ENCODE data around the gene TADA1.
"Not testable (repeated sequence)": the region's sequence is repeated elsewhere in the genome, so short reads cannot be mapped to it uniquely, and the experiment has no call there.

TADA1 gene

DNA sequence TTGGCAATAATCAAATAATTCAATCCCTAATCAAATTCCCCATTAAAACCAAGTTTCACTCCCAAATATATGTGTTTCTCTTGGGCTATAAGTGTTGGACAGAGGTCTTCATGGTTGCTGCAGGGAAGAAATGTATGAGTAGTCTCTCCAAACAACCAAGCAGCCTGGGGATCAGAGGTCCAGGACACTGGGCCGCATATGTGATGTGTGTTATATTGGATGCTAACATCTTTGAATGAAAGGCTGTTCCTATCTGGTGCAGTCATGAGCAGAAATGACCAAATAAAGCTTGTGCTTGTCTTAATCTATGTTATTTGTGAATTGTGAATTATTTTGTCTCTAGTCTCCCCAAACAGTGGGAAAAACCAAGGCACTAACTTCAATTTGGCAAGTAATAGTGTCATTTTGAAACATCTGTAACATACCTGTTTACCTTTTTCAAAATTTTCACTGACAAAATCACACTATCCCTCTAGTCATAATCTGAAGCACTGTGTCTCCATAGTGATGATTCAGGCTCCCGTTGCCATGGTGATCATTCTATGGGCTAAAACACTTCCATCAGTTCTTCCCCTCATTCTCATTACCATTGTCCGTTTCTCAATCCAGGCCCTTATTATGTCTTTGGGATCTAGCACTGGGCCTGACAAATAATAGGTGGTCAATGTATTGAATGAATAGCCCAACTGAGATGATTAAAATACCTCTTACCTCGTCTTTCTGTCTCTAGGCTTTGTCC is 12.5 kb upstream of the TADA1 start:
- no peak for DNase-seq

DNA sequence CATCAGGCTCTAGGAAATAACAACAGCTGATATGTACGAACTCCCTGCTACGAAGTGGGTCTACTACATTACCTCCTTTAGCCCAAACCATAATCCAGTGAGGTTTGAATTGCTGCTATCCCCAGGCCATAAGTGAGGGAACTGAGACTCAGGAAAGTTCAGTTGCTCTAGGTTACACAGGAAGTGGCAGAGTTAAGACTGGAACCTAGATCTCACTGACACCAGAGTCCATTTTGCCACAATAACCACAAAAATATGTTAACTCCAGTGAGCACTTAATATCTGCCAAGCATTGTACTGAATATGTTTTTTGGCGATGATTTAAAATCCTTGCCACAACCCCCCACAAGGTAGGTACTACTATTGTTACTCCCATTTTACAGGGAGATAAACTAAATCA is 8.9 kb upstream of the TADA1 start:
- no peak for DNase-seq

DNA sequence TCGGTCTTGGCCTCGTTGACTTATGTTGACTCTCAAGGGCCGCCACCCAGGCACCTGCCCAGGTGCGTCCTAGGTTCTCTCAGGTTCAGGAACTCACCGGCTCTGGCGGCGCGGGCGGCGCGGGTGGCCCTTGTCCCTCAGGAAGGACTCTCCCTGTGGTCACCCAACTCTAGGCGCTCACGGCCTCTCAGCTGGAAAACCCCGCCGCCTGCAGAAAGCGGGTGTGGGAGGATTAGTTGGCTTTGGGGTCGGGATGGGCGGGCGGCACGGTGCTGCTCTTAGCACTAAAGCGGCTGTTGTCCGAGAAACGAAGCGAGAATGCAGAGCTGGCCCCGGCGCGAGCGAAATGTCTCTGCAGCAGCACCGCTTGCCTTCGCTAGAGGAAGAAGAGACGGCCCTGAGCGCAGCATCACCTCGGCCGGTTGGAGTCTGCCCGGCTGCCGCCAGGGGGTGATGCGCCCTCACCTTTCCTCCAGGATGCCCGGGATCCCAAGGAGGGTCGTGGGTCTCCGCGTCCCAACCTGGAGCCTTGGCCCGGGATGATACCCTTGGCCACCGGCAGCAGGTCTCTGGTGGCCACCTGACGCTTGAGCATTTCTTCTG is 8.1 kb upstream of the TADA1 start:
- no peak for DNase-seq

DNA sequence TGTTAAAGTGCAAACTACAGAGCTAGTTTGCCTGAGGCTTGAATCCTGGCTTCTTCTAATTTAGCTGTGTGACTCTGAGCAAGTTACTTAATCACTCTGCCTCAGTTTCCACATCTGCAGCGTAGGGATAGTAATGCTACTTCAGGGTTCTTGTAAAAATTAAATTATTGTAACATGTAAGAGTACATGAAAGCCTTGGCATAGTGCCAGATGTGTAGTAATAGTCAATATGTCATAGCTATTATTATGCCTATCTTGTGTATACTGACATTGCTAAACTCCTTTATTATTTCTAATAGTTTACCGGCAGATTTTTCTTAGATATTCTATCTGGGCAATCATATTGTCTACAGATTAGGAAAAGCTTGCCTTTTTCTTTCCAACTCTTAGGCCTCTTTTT is 6.8 kb upstream of the TADA1 start:
- DNase-seq, result no peak

DNA sequence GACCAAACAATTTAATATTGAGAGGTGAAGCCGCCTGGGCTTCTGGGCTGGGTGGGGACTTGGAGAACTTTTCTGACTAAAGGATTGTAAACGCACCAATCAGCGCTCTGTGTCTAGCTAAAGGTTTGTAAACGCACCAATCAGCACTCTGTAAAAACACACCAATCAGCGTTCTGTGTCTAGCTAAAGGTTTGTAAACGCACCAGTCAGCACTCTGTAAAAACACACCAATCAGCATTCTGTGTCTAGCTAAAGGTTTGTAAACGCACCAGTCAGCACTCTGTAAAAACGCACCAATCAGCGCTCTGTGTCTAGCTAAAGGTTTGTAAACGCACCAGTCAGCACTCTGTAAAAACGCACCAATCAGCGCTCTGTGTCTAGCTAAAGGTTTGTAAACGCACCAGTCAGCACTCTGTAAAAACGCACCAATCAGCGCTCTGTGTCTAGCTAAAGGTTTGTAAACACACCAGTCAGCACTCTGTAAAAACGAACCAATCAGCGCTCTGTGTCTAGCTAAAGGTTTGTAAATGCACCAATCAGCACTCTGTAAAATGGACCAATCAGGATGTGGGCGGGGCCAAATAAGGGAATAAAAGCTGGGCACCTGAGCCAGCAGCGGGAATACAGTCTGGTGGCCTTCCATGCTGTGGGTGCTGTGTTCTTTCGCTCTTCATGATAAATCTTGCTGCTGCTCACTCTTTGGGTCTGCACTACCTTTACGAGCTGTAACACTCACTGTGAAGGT is 2.3 kb upstream of the TADA1 start:
- DNase-seq, result not testable (repeated sequence)

DNA sequence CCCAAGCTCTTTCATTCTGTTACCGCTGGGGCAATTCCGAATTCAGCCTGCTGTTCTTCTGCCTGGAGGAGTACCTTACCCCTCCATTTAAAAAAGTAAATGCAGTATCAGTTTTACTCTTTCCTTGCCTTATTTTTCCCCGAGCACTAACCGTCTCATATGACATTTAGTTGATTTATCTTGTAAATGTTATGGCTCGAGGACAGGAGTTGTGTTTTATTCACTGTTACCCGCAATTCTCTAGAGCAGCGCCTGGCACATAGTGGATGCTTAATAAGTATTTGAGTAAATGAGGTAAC is 425 bp upstream of the TADA1 start:
- no peak for DNase-seq

DNA sequence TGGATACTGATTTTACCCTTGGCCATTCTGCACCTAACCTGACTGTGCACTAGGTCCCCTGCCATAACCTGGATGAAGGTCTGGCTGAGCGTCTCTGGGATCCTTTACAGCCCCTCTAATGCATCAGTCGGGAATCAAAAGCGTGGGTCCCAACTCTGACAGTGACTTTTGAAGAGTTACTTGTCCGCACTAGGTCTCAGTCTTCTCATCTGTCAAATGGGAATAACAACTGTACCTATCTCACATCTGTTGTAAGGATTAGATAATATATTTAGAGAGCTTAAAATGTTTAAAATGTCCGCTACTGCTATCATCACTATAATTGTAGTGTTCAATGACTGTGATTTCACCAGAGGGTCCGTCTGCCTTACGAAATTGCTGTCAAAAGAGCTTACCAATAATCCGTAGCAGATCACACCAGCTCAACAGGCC is 746 bp downstream of the TADA1 start:
- DNase-seq, result no peak

DNA sequence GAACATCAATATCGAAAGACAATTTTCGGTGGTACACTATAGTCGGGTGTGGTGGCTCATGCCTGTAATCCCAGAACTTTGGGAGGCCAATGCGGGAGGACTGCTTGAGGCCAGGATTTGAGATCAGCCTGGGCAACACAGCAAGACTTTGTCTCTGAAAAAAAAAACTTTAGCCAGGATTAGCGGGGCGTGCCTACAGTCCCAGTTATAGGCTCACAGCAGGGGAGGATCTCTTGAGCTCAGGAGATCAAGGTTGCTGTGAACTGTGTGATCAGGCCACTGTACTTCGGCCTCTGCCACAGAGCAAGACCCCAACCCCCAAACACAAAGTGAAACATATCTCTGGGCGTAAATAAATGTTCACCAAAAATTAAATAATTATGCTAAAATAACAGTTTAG is 1.6 kb downstream of the TADA1 start:
- no peak for DNase-seq

DNA sequence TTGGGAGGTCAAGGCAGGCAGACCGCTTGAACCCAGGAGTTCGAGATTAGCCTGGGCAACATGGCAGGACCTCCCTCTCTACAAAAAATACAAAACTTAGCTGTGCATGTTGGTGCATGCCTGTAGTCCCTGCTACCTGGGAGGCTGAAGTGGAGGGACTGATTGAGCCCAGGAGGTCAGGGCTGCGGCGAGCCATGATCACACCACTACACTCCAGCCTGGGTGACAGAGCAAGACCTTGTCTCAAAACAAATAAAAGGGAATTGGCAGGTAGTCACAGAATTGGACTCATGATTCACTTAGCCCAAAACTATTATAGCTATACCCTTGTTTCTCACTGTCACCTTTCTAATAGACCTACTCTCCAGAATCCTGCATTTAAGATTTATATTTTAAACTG is 5.5 kb downstream of the TADA1 start:
- no peak for DNase-seq

DNA sequence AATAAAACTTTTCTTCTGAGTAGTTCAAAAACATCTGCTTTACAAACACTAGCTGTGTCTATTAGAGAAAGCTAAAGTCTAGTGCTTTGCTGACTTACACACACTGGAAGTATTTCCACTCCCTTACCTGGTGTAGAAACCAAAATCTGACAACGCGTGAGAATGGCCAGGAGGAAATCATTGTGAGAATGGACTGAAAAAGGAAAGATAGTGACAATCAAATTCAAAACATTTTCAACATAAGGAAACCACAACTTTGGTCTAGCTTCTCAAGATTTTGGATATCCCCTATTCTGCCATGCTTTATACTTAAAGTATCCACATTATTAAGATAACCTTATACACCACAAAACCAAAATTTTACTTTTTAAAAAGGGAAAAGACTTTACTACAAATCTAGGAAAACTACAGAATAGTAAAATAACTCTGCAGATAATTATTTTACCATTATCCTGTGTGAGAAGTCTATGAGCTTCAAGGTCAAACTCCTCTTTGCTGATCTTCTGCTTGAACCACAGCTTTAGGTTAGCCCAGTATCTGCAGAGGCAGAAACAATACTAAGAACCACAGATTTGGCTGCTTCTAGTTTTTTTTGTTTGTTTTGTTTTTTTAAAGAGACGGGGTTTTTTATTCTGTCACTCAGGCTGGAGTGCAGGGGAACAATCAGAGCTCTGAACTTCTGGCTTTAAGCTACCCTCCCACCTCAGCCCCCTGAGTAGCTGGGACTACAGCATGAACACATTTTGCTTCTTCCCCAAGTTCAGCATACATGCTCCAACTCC is 6.6 kb downstream of the TADA1 start:
- DNase-seq, result no peak

DNA sequence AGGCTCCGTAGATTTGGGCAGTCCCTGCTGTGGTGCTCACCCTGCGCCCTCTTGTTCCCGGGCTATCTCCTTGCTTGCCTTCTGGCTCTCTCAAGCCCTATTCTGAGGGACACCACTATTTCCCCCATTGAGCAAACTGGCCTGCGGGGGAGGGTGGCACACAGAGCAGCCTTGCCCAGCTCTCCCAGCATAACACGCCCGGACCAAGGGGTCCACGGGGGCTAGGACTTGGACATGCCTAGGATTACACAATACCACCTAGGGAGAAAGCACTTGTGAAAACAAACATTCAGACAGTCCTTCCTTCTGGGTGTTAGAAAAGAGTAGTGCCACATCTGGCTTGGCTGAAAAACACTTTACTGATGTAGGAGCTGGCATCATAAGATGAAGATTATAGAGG is 7.4 kb downstream of the TADA1 start:
- DNase-seq, result no peak

DNA sequence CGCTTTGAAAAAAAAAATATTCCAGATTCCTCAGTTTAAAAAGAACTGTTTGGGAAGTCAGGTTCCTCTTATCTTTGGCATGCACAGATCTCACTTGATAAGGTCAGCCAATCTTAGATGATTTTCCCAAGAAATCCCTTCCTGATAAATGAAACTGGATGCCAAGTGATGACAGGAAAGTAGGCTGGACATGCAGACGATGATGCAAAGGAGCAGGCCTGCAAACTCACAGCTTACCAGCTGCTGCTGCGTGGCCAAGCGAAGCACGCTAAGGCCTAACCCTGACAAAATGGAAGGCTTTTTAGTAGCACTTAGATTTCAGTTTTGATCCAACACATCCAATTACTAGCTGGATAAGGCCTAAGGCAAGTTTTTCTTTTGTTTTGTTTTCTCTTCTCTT is 10.1 kb downstream of the TADA1 start:
- no peak for DNase-seq

DNA sequence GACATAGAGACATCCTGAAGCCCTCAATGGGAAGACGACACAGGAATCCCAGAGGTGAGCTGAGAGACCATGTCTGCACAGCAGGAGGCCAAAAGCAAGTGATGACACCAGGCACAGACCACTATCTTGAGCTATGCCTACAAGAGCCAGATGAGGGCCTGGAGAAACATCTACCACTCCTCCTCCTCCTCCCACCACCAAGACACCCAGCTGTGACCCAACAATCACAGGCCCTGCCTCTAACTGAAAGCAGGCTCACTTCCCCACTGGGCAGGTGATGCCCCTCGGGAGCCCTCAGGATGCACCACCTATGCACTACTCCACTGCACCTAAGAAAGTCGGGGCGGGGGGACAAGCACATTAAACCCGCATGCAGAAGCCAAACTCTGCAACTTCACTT is 16.5 kb downstream of the TADA1 start:
- no peak for DNase-seq

DNA sequence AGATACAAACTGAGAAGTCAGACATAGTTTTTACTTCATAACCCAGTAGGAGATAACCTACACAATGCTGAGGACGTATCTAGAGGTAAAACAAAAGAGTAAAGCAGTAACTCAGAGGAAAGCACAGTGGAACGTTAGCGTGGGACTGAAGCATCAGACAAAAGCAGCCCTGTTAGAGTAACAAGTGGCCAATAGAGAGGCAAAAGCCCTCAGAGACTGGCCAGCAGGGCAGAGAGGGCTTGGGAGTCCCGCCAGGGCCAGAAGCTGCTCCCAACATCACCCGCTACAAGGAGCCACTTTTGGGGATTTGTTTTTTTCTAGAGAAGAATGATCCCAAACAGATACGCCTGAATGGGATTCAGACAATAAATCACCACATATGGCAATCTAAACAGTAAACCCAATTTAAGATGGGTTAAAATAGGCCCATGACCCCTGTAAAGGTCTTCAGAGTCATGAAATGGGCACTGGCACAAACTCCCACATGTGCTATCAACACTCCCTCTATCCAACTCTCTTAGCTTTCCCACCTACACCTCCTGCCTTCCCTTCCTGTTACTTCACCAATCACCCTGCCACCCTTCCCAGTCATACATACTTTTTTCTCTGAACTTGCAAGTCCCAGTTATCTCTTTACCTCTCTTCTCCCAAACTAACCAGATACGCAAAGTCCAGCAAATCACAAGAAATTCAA is 17.2 kb downstream of the TADA1 start:
- no peak for DNase-seq

DNA sequence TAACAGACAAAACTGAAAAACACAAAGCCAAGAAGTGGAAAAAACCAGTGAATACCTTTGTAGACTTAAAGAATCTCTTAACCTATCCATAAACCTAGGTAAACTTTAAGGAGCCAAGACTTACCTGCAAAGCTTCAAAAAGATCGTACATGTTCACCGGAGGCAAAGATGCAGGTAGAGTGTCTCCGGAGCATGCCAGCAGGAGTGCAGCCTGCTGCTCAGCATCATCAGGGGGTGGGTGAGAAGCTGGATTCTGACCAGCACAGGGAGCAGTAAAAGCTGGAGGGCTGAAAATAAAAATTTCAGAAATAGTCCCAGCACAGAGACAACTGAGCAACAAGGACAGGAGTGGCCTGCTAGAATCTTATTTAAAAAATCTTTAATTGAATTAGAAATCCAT is 18.1 kb downstream of the TADA1 start:
- DNase-seq, result no peak

DNA sequence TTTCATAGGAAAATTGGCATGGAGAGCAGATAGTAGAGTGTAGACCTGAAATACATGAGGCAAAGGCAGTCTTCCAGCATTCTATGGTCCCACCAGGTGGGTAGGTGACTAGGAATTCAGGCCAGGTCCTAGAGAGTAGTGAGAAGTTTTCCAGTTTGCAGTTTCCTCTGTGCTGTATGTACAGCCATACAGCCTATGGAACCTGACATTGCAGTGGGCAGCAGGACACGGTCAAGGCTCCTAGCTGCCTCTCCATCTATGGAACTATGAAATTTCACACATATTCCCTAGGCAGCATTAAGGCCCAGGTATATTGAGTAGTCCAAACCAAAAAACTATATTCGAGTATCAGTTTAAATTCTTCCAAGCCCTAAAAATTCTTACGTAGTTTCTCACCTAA is 20.5 kb downstream of the TADA1 start:
- DNase-seq, result no peak

DNA sequence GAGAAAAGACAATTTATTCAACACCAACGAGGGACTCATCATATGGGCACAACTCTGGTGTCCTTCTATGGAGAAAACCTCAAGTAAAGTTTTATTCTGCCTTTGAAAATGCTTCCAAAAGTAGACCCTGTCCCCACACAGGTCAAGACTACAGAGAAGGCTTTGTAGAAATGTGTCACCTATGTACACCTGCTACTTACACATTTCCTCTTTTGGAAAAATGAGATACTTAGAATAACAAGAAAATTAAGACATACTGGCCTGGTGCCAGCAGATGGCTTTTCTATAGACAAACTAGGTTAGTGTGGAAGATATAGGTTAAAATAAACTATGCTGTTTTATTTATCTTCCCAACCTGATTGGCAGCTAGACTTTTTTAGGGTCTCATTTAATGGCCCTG is 23.1 kb downstream of the TADA1 start:
- DNase-seq, result no peak

DNA sequence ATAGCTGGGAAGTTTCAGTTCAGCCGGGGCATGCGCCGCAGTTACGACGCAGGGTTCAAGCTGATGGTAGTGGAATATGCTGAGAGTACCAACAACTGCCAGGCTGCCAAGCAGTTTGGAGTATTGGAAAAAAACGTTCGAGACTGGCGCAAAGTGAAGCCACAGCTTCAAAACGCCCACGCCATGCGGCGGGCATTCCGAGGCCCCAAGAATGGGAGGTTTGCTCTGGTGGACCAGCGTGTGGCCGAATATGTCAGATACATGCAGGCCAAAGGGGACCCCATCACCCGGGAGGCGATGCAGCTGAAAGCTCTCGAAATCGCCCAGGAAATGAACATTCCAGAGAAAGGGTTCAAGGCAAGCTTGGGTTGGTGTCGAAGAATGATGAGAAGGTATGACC is 26.9 kb downstream of the TADA1 start:
- no peak for DNase-seq

DNA sequence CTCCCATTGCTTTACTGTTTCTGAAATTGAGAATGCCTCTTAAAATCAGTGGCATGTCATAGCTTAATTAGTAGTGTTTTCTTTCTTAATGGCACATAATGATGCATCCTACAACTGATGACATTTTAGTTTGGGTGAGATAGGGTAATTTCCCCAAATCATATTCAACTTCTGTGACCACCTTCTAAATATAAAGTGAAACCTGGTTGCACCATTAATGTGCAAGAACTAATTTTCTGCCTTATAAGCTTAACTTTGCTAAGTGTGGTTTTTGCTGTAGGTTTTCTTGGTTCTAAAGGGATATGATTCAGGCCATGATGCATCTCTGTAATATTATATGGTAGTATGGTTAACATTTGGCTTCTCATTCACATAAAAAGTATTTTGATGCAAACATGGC is 27.9 kb downstream of the TADA1 start:
- DNase-seq, result no peak

DNA sequence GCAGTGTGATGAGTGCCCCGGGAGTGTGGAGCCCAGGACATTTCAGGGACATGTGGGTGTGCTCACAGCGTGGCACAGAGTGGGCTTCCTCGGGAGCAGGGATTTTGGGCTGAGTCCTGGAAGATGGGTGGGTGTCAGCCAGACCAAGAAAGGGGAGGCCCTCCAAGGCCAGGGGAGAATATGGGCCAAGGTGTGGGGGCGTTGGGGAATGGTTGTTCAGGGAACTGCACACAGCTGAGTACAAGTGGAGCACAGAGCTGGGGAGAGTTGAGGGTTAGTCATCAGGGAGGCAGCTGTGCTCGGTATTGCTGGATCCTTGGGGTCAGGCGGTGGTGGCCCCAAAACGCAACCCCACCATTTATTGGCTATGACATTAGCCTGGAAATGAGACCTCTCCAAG is 31.3 kb downstream of the TADA1 start:
- no peak for DNase-seq

DNA sequence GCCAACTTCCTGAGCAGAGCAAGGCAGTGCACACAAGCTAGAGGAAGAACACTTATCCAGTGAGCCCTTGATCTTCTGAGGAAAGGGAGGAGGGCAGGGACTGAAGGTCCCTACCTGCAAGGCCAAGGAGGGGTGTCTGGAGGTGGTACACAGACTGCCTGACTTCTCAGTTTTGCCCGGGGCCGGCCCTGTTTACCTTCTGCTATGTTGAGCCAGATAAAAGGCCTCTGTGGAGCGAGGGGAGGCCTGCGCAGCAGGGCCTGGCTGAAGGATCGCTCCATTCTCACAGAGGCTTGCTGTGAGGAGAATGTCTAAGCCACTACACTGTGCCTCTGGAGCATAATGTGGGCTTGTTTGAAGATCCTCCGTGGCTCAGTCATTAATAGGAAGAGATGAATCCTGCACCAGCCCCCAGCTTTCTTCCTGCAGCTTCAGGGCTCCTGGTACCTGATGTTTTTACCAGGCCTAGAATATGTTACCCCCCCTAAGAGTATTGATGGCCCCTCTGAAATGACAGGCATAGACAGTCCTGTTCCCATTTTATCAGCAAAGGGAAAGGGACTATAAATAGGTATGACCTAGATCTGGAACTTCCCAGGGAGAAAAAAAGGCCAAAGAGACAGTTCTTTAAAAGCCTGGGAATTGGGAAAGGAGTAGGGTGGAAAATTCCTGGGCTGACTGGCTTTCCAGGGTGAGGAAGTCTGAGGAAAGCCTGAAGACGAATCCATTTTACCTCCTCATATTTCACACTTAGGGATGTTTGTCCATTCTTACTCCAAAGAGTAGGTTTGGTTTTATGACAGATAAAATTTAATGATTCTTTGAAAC is 32.1 kb downstream of the TADA1 start:
- no peak for DNase-seq

DNA sequence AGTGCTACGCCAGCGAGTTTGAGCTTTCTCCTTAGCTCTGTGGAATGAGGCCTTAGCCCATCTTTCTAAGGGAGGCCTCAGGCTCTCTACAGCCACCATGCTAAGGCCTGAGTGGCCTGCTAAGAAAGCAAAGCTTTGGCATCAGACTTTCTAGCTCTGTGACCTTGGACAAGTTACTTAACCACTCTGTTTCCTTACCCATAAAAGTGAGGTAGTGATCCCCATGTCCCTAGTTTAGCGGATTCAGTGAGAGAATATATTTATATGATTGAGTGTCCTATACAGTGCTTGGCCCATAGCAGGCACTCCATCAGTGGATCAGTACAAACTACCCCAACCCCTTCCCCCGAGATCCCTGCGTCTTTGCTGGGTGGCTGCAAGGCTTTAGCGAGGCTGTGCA is 32.7 kb downstream of the TADA1 start:
- no peak for DNase-seq
